SK-N-SH treated with all-trans-retinoic acid at 6 μM for 48 hours (cell line): Measurements from ENCODE around the gene SORCS3.

ENCODE experiments used
- CSDC2 ChIP-seq: fragments of 250-450 bp; sonication (Bioruptor Pico); IDR thresholded peaks from 2 replicates; pipeline ENCODE4 v1.5.0; 2020; ENCODE audit warnings: mild to moderate bottlenecking, moderate library complexity
- ESRRG ChIP-seq: fragments of 250-450 bp; sonication (Bioruptor Pico); IDR thresholded peaks from 2 replicates; pipeline ENCODE4 v1.6.1; 2021; ENCODE audit warnings: mild to moderate bottlenecking
- PPARA ChIP-seq: fragments of 250-450 bp; sonication (Bioruptor Pico); IDR thresholded peaks from 2 replicates; pipeline ENCODE4 v1.5.0; 2020; ENCODE audit warnings: mild to moderate bottlenecking, borderline replicate concordance
- RARB ChIP-seq: fragments of 250-450 bp; sonication (Bioruptor Pico); IDR thresholded peaks from 2 replicates; pipeline ENCODE4 v1.8.0; 2021; ENCODE audit warnings: mild to moderate bottlenecking, moderate library complexity
- ZFP3 ChIP-seq: fragments of 250-450 bp; sonication (Bioruptor Pico); IDR thresholded peaks from 2 replicates; pipeline ENCODE4 v1.5.0; 2020; ENCODE audit warnings: mild to moderate bottlenecking, moderate library complexity
- ZNF565 ChIP-seq: fragments of 450-650 bp; formaldehyde crosslinking; conservative IDR thresholded peaks from 2 replicates; pipeline ENCODE4 v1.5.0; 2020; ENCODE audit warnings: low read depth, mild to moderate bottlenecking, moderate library complexity
- TF ChIP-seq, protein P1 (sequence below): fragments of 250-450 bp; sonication (Bioruptor Pico); IDR thresholded peaks from 2 replicates; pipeline ENCODE4 v1.8.0; 2020; ENCODE audit warnings: mild to moderate bottlenecking, moderate library complexity, borderline replicate concordance
- TF ChIP-seq, protein P2 (sequence below): fragments of 250-450 bp; sonication (Bioruptor Pico); IDR thresholded peaks from 2 replicates; pipeline ENCODE4 v1.5.1; 2020; ENCODE audit warnings: low read depth, mild to moderate bottlenecking, moderate library complexity
- TF ChIP-seq, protein P3 (sequence below): fragments of 250-450 bp; sonication (Bioruptor Pico); IDR thresholded peaks from 2 replicates; pipeline ENCODE4 v1.5.0; 2020; ENCODE audit warnings: mild to moderate bottlenecking, moderate library complexity

DNA sequence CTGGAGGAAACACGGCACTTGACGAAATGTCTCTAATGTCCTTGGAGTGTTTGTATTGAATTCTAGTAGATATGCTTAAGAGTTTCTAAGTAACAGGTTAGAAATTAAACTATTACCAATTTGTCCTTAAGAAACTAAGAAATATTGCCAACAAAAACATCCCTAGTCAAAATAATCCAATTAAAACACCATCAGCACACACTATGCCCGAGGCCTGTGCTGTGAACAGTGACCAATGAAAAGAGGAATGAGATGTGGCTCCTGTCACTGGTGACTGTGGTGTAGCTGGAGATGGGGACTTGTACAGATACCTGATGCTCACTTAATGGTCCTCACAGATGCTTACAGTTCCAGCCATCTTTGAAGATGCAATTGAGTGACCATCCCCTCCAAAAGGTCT lies 651.1 kb downstream of the SORCS3 start:
- TF ChIP-seq ZFP3 (CRISPR knock-in tag): no peak
- no peak for TF ChIP-seq ZNF565 (CRISPR knock-in tag)
- TF ChIP-seq CSDC2: no peak
- TF ChIP-seq ESRRG: no peak
- no peak for TF ChIP-seq PPARA (CRISPR knock-in tag)
- TF ChIP-seq, protein P1, sequence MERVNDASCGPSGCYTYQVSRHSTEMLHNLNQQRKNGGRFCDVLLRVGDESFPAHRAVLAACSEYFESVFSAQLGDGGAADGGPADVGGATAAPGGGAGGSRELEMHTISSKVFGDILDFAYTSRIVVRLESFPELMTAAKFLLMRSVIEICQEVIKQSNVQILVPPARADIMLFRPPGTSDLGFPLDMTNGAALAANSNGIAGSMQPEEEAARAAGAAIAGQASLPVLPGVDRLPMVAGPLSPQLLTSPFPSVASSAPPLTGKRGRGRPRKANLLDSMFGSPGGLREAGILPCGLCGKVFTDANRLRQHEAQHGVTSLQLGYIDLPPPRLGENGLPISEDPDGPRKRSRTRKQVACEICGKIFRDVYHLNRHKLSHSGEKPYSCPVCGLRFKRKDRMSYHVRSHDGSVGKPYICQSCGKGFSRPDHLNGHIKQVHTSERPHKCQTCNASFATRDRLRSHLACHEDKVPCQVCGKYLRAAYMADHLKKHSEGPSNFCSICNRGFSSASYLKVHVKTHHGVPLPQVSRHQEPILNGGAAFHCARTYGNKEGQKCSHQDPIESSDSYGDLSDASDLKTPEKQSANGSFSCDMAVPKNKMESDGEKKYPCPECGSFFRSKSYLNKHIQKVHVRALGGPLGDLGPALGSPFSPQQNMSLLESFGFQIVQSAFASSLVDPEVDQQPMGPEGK (CRISPR knock-in tag): no peak
- TF ChIP-seq, protein P2, sequence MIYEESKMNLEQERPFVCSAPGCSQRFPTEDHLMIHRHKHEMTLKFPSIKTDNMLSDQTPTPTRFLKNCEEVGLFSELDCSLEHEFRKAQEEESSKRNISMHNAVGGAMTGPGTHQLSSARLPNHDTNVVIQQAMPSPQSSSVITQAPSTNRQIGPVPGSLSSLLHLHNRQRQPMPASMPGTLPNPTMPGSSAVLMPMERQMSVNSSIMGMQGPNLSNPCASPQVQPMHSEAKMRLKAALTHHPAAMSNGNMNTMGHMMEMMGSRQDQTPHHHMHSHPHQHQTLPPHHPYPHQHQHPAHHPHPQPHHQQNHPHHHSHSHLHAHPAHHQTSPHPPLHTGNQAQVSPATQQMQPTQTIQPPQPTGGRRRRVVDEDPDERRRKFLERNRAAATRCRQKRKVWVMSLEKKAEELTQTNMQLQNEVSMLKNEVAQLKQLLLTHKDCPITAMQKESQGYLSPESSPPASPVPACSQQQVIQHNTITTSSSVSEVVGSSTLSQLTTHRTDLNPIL (CRISPR knock-in tag): no peak
- TF ChIP-seq, protein P3, sequence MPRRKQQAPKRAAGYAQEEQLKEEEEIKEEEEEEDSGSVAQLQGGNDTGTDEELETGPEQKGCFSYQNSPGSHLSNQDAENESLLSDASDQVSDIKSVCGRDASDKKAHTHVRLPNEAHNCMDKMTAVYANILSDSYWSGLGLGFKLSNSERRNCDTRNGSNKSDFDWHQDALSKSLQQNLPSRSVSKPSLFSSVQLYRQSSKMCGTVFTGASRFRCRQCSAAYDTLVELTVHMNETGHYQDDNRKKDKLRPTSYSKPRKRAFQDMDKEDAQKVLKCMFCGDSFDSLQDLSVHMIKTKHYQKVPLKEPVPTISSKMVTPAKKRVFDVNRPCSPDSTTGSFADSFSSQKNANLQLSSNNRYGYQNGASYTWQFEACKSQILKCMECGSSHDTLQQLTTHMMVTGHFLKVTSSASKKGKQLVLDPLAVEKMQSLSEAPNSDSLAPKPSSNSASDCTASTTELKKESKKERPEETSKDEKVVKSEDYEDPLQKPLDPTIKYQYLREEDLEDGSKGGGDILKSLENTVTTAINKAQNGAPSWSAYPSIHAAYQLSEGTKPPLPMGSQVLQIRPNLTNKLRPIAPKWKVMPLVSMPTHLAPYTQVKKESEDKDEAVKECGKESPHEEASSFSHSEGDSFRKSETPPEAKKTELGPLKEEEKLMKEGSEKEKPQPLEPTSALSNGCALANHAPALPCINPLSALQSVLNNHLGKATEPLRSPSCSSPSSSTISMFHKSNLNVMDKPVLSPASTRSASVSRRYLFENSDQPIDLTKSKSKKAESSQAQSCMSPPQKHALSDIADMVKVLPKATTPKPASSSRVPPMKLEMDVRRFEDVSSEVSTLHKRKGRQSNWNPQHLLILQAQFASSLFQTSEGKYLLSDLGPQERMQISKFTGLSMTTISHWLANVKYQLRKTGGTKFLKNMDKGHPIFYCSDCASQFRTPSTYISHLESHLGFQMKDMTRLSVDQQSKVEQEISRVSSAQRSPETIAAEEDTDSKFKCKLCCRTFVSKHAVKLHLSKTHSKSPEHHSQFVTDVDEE (CRISPR knock-in tag): peak; percentile 32; the same call in 1 of the 2 replicates
- no peak for TF ChIP-seq RARB (CRISPR knock-in tag)
